Sigmoid colon (tissue), 4 donors: ENCODE results near the gene PRKAA2.

ENCODE experiments used
- CTCF ChIP-seq, 4 experiments: fragments of 450-650 bp in 3 of 4; fragments of 200-600 bp in 1 of 4; IDR thresholded peaks; one replicate each; pipeline ENCODE4 v1.5.1; 2016 to 2019; ENCODE audit warnings: antibody characterized with exemption in 4 of 4, mild to moderate bottlenecking in 3 of 4, moderate library complexity in 2 of 4
- EP300 ChIP-seq, 4 donors: sonication (generic); formaldehyde crosslinking; IDR thresholded peaks; one replicate each; pipeline ENCODE4 v1.6.1; 2017; ENCODE audit warnings: antibody characterized with exemption in 4 of 4
- POLR2A ChIP-seq, 2 donors: fragments of 450-650 bp; IDR thresholded peaks; one replicate each; pipeline ENCODE4 v1.6.1; 2016; ENCODE audit warnings: antibody characterized with exemption in 2 of 2, mild to moderate bottlenecking in 2 of 2, moderate library complexity in 2 of 2
- POLR2AphosphoS5 ChIP-seq, 4 donors: sonication (generic); formaldehyde crosslinking; IDR thresholded peaks; one replicate each; pipeline ENCODE4 v1.6.1; 2017; ENCODE audit warnings: antibody characterized with exemption in 4 of 4

GRCh38 chr1:56686169-56686568 is 41.1 kb downstream of the PRKAA2 start:
- TF ChIP-seq POLR2A (IDR thresholded peaks at IDR 0.05) (no peak), CTCF (IDR thresholded peaks at IDR 0.05) (no peak), POLR2AphosphoS5 (IDR thresholded peaks at IDR 0.05) (no peak), EP300 (IDR thresholded peaks at IDR 0.05) (no peak)
